Measurements from ENCODE around the gene CUL2. TPM values are rescaled to one million over a fixed set of nuclear protein-coding genes. Genes with fewer than 3 reads are reported as not detected.

The CUL2 gene
- total RNA-seq, 1 experiment from 2014 or later, result 36.1 TPM

- H4K20me1 ChIP-seq (ENCODE audit: insufficient read depth), result no peaks in the 10 kb centered on the region
- TF ChIP-seq ZFX (IDR thresholded peaks at IDR 0.05) (no peak), TCF7L2 (IDR thresholded peaks at IDR 0.05; ENCODE audit: borderline replicate concordance, extremely low read depth, insufficient read depth, insufficient read length) (no peak), SP1 (IDR thresholded peaks at IDR 0.05; ENCODE audit: low read depth) (no peak)
- no peak overlapping the region for H3K9ac ChIP-seq (ENCODE audit: low read length)
- ChIA-PET POLR2A (no interaction called here), RAD21 (ENCODE audit: low non-redundant PET in 1 of 2, low total read pairs in 2 of 2, uncharacterized antibody in 2 of 2, unreplicated experiment in 2 of 2) (no interaction called here), CTCF (no interaction called here)
- no peaks in the 10 kb centered on the region for H3K9me3 ChIP-seq (ENCODE audit: control insufficient read depth in 1 of 2, insufficient read depth in 1 of 2, low read depth in 1 of 2, low read length in 2 of 2)
- no peak overlapping the region for H3K27ac ChIP-seq (ENCODE audit: low read depth, low read length)
- DNase-seq (ENCODE audit: low read depth, low spot score) (no peak), ATAC-seq (no peak)
- H2AFZ ChIP-seq (ENCODE audit: low read depth, low read length, poor library complexity, severe bottlenecking), result no peak overlapping the region
- no TSS peak for BruUV-seq (replicated peaks)
- H3K9me2 ChIP-seq (ENCODE audit: insufficient read depth), result no peaks in the 10 kb centered on the region
- intact Hi-C loops (cut with micrococcal nuclease), result no loop called here
- H3K4me2 ChIP-seq (ENCODE audit: low read length), result no peak overlapping the region
- peaks cover 53% of the 10 kb centered on the region for H3K79me2 ChIP-seq (ENCODE audit: insufficient read depth, low read length)
- H3K4me1 ChIP-seq (ENCODE audit: control insufficient read depth in 1 of 2, insufficient read depth in 2 of 2, low read length in 2 of 2), result peaks cover 0 to 10% of the 10 kb centered on the region in 2 experiments; a peak in 1 of 4 replicates
- H3K4me3 ChIP-seq (replicated peaks in 1 of 2; ENCODE audit: low read depth in 1 of 2, low read length in 2 of 2), result no peak overlapping the region
- H3K27me3 ChIP-seq (ENCODE audit: insufficient read depth, low read length), result no peaks in the 10 kb centered on the region
- H3K36me3 ChIP-seq (ENCODE audit: control insufficient read depth in 1 of 2, insufficient read depth in 2 of 2, low read length in 2 of 2), result no peaks in the 10 kb centered on the region
These were observed 14.9 kb downstream of the CUL2 start for GRCh38 chr10:35075228-35075627.

GRCh38 chr10:35074266-35074665 is 15.9 kb downstream of the CUL2 start:
- no peak for DNase-seq (ENCODE audit: low read depth, low spot score)
- ChIA-PET RAD21 (ENCODE audit: low non-redundant PET in 1 of 2, low total read pairs in 2 of 2, uncharacterized antibody in 2 of 2, unreplicated experiment in 2 of 2) (no interaction called here), POLR2A (no interaction called here), CTCF (no interaction called here)
- Histone ChIP-seq H3K79me2 (ENCODE audit: insufficient read depth, low read length) (peaks cover 45% of the 10 kb centered on the region), H3K4me3 (replicated peaks in 1 of 2; ENCODE audit: low read depth in 1 of 2, low read length in 2 of 2) (no peak overlapping the region), H3K9me3 (ENCODE audit: control insufficient read depth in 1 of 2, insufficient read depth in 1 of 2, low read depth in 1 of 2, low read length in 2 of 2) (no peaks in the 10 kb centered on the region), H3K4me1 (ENCODE audit: control insufficient read depth in 1 of 2, insufficient read depth in 2 of 2, low read length in 2 of 2) (peaks cover 0 to 1% of the 10 kb centered on the region in 2 experiments; a peak in 1 of 4 replicates), H3K4me2 (ENCODE audit: low read length) (no peak overlapping the region), H3K27me3 (ENCODE audit: insufficient read depth, low read length) (no peaks in the 10 kb centered on the region), H3K27ac (ENCODE audit: low read depth, low read length) (no peak overlapping the region), H3K9me2 (ENCODE audit: insufficient read depth) (no peaks in the 10 kb centered on the region), H3K36me3 (ENCODE audit: control insufficient read depth in 1 of 2, insufficient read depth in 2 of 2, low read length in 2 of 2) (no peaks in the 10 kb centered on the region), H4K20me1 (ENCODE audit: insufficient read depth) (no peaks in the 10 kb centered on the region), H2AFZ (ENCODE audit: low read depth, low read length, poor library complexity, severe bottlenecking) (no peak overlapping the region), H3K9ac (ENCODE audit: low read length) (no peak overlapping the region)
- ATAC-seq, result no peak
- intact Hi-C loops (cut with micrococcal nuclease), result no loop called here
- TF ChIP-seq ZFX (IDR thresholded peaks at IDR 0.05), result no peak
- TF ChIP-seq SRF (IDR thresholded peaks at IDR 0.05; ENCODE audit: low read depth), result no peak
- TF ChIP-seq MAX (IDR thresholded peaks at IDR 0.05), result no peak
- TF ChIP-seq RAD21 (IDR thresholded peaks at IDR 0.05; ENCODE audit: low read depth), result no peak
- TF ChIP-seq EZH2phosphoT487 (IDR thresholded peaks at IDR 0.05; ENCODE audit: borderline replicate concordance), result no peak
- TF ChIP-seq POLR2A (IDR thresholded peaks at IDR 0.05; ENCODE audit: borderline replicate concordance, extremely low read depth, insufficient read depth, insufficient read length), result no peak
- no peak for TF ChIP-seq ATF3 (IDR thresholded peaks at IDR 0.05)
- TF ChIP-seq SIN3A (IDR thresholded peaks at IDR 0.05; ENCODE audit: low read depth), result no peak
- no TSS peak for BruUV-seq (replicated peaks)

Data from HCT116 (cell line).